SK-N-MC (cell line): ENCODE measurements around the gene CAPN2.

Experiments used
- EZH2 ChIP-seq: fragments of 200-600 bp; sonication (generic); IDR thresholded peaks from one replicate; pipeline ENCODE4 v1.6.1; 2017; ENCODE audit warnings: antibody characterized with exemption
- POLR2AphosphoS5 ChIP-seq: IDR thresholded peaks from 2 replicates; pipeline ENCODE4 v1.6.1; 2012; ENCODE audit warnings: mild to moderate bottlenecking, low read depth, low read length, borderline replicate concordance

- TF ChIP-seq EZH2 (no peak), POLR2AphosphoS5 (no peak)
Measured at GRCh38 chr1:223702735-223703667, 9.3 kb upstream of the CAPN2 start.
